A204.1 (cell line): Measurements from ENCODE around the gene NT5C2.

ENCODE experiments used
- FAIRE-seq: peaks from 2 replicates; lab custom pipeline; 2012; peaks lifted over from hg19 to GRCh38; lab: Jason Lieb, UNC

Gene NT5C2

GRCh38 chr10:103120977-103121735, 71.9 kb downstream of the NT5C2 start:
- FAIRE-seq = no peak

- FAIRE-seq = peak; percentile 97
Observed at GRCh38 chr10:103120546-103120945, 72.5 kb downstream of the NT5C2 start.

GRCh38 chr10:103117247-103117646, 75.8 kb downstream of the NT5C2 start:
- FAIRE-seq = no peak

- peak; percentile 62 for FAIRE-seq
Observed at GRCh38 chr10:103114876-103115275, 78.2 kb downstream of the NT5C2 start.

- FAIRE-seq = no peak
Observed at GRCh38 chr10:103111918-103112877, 80.9 kb downstream of the NT5C2 start.

- no peak for FAIRE-seq
Observed at GRCh38 chr10:103111031-103111917, 81.8 kb downstream of the NT5C2 start.

GRCh38 chr10:103110407-103110806, 82.7 kb downstream of the NT5C2 start:
- FAIRE-seq = no peak

- FAIRE-seq = no peak
Observed at GRCh38 chr10:103109821-103110220, 83.3 kb downstream of the NT5C2 start.

- FAIRE-seq = no peak
Observed at GRCh38 chr10:103106539-103106938, 86.5 kb downstream of the NT5C2 start.

- no peak for FAIRE-seq
Observed at GRCh38 chr10:103105462-103105861, 87.6 kb downstream of the NT5C2 start.

- FAIRE-seq = no peak
Observed at GRCh38 chr10:103104721-103105120, 88.4 kb downstream of the NT5C2 start.

GRCh38 chr10:103103989-103104388, 89.1 kb downstream of the NT5C2 start:
- peak; percentile 3 for FAIRE-seq

- FAIRE-seq = no peak
Observed at GRCh38 chr10:103102195-103102594, 90.9 kb downstream of the NT5C2 start.

GRCh38 chr10:103100620-103101019, 92.5 kb downstream of the NT5C2 start:
- FAIRE-seq = no peak

- FAIRE-seq = peak; percentile 73
Observed at GRCh38 chr10:103098240-103098639, 94.8 kb downstream of the NT5C2 start.

- no peak for FAIRE-seq
Observed at GRCh38 chr10:103096130-103096529, 96.9 kb downstream of the NT5C2 start.

- FAIRE-seq = no peak
Observed at GRCh38 chr10:103095005-103095404, 98.1 kb downstream of the NT5C2 start.

GRCh38 chr10:103090911-103091310, 102.2 kb downstream of the NT5C2 start:
- FAIRE-seq = no peak

- no peak for FAIRE-seq
Observed at GRCh38 chr10:103089493-103089892, 103.6 kb downstream of the NT5C2 start.

GRCh38 chr10:103086799-103087198, 106.3 kb downstream of the NT5C2 start:
- no peak for FAIRE-seq

- no peak for FAIRE-seq
Observed at GRCh38 chr10:103086261-103086660, 106.8 kb downstream of the NT5C2 start.

GRCh38 chr10:103083977-103084320, 109.1 kb downstream of the NT5C2 start:
- no peak for FAIRE-seq
